ENCODE data around the gene PRKACB.
"Not testable (repeated sequence)": the region's sequence is repeated elsewhere in the genome, so short reads cannot be mapped to it uniquely, and the experiment has no call there.

PRKACB gene

GRCh38 chr1:84269306-84269705 is 125.2 kb downstream of the PRKACB start:
- no peak for DNase-seq (ENCODE audit: low spot score)

GRCh38 chr1:84271441-84272151 is 127.5 kb downstream of the PRKACB start:
- no peak for DNase-seq (ENCODE audit: low spot score)

DNA sequence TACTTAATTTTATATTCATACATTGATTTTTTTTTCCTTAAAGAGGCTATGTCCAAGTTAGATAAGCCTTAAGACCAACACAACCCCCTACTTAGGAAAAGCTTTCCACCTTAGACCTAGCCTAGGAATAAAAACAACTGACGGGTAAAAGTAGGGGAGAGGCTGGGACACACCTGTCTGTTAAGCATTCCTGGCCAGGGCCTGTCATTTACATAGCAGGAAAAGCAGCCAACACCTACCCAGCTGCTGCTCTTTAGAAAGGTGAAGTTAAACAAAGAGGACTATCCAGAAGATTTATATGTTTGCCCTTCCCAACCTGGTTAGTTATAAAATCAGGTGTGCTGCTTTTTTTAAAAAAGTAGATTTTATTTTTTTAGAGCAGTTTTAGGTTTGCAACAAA is 128.3 kb downstream of the PRKACB start:
- DNase-seq (ENCODE audit: low spot score), result no peak

DNA sequence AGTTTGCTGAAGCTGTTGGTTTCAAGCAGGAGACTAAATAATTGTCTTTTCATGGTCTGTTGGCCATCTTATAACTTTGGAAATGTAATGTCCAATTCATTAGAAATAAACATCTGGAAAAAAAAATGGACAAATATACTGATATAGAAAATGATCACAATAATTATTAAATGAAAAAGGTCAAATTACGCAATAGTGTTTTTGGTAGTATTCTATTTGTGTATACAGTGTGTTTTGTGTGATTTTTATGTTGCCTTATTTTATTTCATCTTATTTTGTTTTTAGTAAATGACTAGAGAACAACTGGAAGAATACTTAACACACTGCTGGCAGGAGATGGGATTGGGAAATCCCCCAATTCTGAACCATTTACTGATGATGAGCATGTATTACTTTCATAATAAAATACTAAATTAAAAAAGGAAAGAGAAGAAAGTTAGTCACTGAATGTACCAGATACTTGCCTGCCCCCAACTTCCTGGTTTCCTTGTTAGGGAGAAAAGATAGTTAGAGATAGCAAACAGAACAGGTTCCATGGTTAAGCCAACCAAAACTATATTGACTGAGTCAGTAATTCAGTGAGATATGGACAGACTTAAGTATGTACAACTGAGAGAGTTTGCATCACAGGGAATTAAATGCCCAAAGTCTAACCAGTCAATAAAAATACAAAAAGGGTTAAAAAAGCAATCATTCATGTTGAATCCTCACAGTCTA is 133.4 kb downstream of the PRKACB start:
- no peak for DNase-seq (ENCODE audit: low spot score)

GRCh38 chr1:84278905-84279304 is 134.8 kb downstream of the PRKACB start:
- no peak for DNase-seq (ENCODE audit: low spot score)

- DNase-seq (ENCODE audit: low spot score), result no peak
Observed at GRCh38 chr1:84280912-84281311, 136.8 kb downstream of the PRKACB start.

DNA sequence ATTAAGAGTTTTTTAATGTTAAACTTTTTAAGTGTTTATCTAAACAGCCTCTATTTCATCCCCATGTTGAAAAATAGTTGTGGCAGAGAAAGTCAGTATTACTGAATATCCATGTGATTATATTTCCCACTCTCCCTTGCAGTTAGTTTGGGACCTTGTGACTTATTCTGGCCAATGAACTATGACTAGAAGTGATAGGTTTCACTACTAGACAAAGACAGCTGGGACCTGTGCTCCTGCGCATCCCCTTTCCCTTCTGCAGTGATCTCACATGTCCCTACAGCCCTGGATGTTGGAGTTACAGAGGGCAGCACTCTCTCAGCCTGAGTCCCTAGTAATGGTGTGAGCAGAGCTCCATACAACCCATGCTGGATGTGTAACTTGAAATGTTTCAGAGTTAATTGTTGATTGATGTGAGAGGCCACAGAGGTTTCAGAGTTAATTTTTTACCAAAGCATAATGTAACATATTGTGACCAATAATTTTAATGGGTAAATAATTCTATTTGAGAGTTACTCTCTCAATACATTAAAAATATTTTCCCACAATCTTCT is 138.8 kb downstream of the PRKACB start:
- DNase-seq (ENCODE audit: low spot score), result no peak

DNA sequence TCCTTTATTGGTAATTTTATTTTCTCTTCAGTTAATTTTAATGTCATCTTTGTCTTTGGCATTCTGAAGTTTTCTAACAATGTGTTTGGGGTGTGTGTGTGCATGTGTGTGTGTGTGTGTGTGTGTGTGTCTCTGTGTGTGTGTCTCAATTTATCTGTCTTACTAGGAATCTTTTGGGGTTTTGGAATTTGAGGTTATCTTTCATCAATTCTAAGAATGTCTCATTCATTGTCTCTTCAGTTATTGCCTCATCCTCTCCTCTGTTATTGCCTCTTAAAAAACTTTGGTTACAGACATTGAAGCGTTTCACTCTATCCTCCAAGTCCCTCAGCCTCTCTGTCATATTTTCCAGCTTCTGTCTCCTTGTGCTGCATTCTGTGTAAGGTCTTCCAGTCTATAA is 139.3 kb downstream of the PRKACB start:
- DNase-seq (ENCODE audit: low spot score), result no peak

GRCh38 chr1:84286071-84286470 is 142.0 kb downstream of the PRKACB start:
- DNase-seq (ENCODE audit: low spot score), result no peak

DNA sequence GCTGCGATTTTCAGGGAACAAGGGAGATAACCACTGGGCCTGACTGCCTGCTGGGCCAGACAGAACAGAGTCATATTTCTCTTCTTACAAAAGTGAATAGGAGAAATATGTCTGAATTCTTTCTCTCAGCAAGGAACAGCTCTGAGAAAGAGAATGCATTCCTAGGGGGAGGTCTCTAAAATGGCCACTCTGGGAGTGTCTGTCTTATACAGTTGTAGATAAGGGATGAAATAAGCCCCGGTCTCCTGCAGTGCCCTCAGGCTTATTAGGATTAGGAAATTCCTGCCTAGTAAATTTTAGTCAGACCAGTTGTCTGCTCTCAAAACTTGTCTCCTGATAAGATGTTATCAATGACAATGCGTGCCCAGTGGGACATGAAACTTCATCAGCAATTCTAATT is 143.3 kb downstream of the PRKACB start:
- not testable (repeated sequence) for DNase-seq (ENCODE audit: low spot score)
